Activated CD4-positive, alpha-beta T cell treated with anti-CD3 and anti-CD28 coated beads, Interleukin-2, amount 10 ng/mL, durations not matched to agents 7 days and 5 days (primary cell): ENCODE data around the gene WRAP73. TPM values are rescaled to one million over a fixed set of nuclear protein-coding genes. Genes with fewer than 3 reads are reported as not detected.

Source experiments
- CTCF ChIA-PET: fragments of 350-600 bp; sonication (Branson Sonifier 250); formaldehyde crosslinking; loops from one replicate; lab custom pipeline; 2021; ENCODE audit warnings: antibody characterized with exemption; lab: Charles Lee
- POLR2A ChIA-PET: fragments of 350-600 bp; sonication (Branson Sonifier 250); formaldehyde crosslinking; loops from one replicate; lab custom pipeline; 2021; ENCODE audit warnings: antibody characterized with exemption; lab: Charles Lee
- DNase-seq: peaks from one replicate; pipeline ENCODE4 v3.0.0-alpha.2; 2020
- H3K27ac Mint-ChIP-seq: one replicate; pipeline ENCODE4 v1.8.0; 2021; ENCODE audit warnings: mild to moderate bottlenecking, moderate library complexity, mixed read lengths
- H3K27me3 Mint-ChIP-seq: one replicate; pipeline ENCODE4 v1.8.0; 2021; ENCODE audit warnings: mixed read lengths
- H3K36me3 Mint-ChIP-seq: one replicate; pipeline ENCODE4 v1.8.0; 2021; ENCODE audit warnings: low read depth, mixed read lengths
- H3K4me1 Mint-ChIP-seq: one replicate; pipeline ENCODE4 v1.8.0; 2021; ENCODE audit warnings: mixed read lengths
- H3K4me3 Mint-ChIP-seq: one replicate; pipeline ENCODE4 v1.8.0; 2021; ENCODE audit warnings: mild to moderate bottlenecking, moderate library complexity, mixed read lengths
- H3K9me3 Mint-ChIP-seq: one replicate; pipeline ENCODE4 v1.8.0; 2021; ENCODE audit warnings: mixed read lengths
- total RNA-seq, 2 experiments: library from RNA; stranded (reverse); gene quantifications; one replicate each; pipeline ENCODE4 v1.2.3, GENCODE V29; 2021

Gene WRAP73, protein sequence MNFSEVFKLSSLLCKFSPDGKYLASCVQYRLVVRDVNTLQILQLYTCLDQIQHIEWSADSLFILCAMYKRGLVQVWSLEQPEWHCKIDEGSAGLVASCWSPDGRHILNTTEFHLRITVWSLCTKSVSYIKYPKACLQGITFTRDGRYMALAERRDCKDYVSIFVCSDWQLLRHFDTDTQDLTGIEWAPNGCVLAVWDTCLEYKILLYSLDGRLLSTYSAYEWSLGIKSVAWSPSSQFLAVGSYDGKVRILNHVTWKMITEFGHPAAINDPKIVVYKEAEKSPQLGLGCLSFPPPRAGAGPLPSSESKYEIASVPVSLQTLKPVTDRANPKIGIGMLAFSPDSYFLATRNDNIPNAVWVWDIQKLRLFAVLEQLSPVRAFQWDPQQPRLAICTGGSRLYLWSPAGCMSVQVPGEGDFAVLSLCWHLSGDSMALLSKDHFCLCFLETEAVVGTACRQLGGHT
- 10 to 100 TPM; 32.6 to 34.8 TPM for total RNA-seq

DNA sequence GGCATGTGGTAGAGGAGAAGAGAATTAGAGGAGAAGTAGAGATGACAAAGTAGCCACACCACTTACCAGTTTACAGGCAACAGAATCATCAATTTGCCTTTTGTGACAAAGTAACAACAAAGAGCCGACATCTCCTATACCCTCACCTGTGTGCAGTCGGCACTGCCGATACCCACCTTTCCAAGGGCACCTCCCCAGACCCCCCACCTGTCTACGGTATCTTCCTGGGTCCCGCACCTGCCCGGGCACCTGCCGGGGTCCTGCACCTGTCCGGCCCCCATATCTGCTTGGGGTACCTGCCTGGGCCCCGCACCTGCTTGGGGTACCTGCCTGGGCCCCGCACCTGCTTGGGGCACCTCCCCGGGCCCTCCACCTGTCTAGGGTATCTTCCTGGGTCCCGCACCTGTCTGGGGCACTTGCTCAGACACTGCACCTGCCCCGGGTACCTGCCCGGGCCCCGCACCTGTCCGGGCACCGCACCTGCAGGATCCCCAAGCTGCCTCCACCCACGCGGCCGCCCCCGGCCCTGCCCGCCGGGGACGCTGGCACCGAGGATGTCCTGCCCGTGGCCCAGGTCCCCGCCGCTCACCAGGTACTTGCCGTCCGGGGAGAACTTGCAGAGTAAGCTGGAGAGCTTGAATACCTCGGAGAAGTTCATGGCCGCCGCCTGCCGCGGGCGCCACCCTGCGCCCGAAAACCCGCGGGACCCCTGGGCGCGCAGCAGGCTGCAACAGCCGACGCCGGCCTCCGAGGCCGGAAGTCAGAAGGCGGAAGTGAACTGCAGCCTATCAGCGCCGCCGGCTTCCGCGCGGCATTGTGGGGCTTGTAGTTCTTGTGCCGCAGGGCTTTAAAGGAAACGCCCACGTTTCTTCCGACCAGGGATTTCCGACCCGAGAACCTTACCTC, at the start of gene WRAP73:
Gene WRAP73, minus strand, starts transcription at position 762 of the 906 bp plus-strand sequence. Its CDS starts 104 bp downstream, at position 658.
- H3K36me3 Mint-ChIP-seq, result peaks cover 8% of the 10 kb centered on the region
- peaks cover 22% of the 10 kb centered on the region for H3K4me1 Mint-ChIP-seq
- DNase-seq, result peak; percentile 92
- ChIA-PET CTCF (interaction anchor here (1.0 to 1.2 kb wide), 2 partner anchors 74 to 159 kb away, joined by 4 read pairs; no protein-coding TSS in a partner anchor), POLR2A (no interaction called here)
- peak within 1 kb of the TSS; percentile 80 for H3K4me3 Mint-ChIP-seq
- no peaks in the 10 kb centered on the region for H3K9me3 Mint-ChIP-seq
- H3K27ac Mint-ChIP-seq, result peak within 1 kb of the TSS; percentile 75
- peaks cover 27% of the 10 kb centered on the region for H3K27me3 Mint-ChIP-seq

DNA sequence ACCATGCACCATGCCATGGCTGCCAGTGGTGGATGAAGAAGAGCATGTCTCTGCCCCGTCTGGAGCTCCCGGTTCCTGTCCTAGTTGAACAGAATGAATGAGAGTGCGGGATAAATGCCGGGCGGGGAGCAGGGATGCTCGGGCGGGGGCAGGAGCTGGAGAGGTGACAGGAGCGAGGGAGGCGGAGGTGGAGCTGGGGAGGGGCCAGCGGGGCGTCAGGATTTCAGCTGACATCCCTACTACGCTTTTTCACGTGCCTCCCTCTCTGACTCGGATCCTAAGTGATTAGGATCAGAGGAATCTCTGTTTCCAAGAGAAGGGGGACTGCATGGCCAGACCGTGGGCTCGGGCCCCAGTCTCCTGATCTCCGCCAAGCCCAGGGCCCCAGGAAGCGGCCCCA, 49.7 kb upstream of the WRAP73 start:
- no peak overlapping the region for H3K27ac Mint-ChIP-seq
- no peak overlapping the region for H3K4me3 Mint-ChIP-seq
- POLR2A ChIA-PET, result no interaction called here
- CTCF ChIA-PET, result no interaction called here
- H3K27me3 Mint-ChIP-seq, result no peaks in the 10 kb centered on the region
- H3K36me3 Mint-ChIP-seq, result no peaks in the 10 kb centered on the region
- H3K9me3 Mint-ChIP-seq, result no peaks in the 10 kb centered on the region
- peaks cover 4% of the 10 kb centered on the region for H3K4me1 Mint-ChIP-seq
- DNase-seq, result no peak

DNA sequence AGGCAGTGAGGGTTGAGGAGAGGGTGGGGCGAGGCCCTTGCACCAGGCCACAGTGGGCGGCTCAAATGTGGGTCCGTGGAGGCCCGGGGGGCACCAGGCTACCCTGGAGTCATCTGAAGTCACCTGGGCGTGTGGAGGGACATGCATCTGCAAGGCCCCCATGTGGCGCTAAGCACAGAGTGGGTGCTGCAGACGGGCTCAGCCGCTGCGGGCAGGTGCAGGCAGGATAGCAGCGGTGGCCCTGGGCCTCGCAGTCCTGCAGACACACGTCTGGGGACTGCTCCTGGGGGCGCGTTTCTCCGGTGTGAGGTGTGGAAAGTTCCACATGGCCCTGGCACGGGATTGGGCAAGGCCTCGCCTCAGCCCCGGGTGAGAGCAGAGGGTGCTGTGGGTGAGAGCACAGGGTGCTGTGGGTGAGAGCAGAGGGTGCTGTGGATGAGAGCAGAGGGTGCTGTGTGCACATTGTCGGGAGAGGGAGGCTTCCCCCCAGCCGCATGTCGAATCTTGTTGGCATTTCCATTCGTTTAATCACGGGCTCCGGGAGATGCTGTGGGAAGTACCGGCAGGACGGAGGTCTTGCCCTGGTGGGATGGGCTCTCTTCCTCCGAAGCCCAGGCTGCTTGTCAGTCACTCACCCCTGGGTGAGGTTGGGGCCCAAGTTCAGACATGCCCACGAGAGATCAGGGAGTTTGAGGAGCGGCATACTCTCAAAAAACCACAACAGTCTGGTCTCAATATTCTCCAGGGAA, 48.9 kb upstream of the WRAP73 start:
- H3K36me3 Mint-ChIP-seq, result no peaks in the 10 kb centered on the region
- H3K4me1 Mint-ChIP-seq, result no peaks in the 10 kb centered on the region
- no peak overlapping the region for H3K4me3 Mint-ChIP-seq
- ChIA-PET POLR2A (no interaction called here), CTCF (no interaction called here)
- H3K27me3 Mint-ChIP-seq, result no peaks in the 10 kb centered on the region
- no peak for DNase-seq
- H3K27ac Mint-ChIP-seq, result no peak overlapping the region
- no peaks in the 10 kb centered on the region for H3K9me3 Mint-ChIP-seq

DNA sequence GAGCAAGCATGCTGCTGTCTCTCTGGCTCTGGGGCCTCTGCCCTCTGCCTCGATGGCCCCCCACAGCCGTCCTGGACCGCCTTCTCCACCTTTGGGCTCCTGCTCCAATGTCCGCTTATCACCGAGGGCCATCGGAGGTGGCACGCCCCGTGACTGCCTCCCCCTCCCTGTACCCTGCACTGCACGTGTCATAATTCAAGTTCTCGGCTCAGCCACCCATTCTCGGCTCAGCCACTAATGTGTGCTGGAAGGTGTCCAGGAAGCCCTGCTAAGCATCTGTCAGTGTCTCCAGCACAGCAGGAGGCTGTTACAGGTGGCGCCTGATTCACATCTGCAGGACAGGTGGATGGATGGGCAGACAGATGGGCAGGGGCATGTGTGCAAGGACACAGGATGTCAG, 47.9 kb upstream of the WRAP73 start:
- no peak for DNase-seq
- Mint-ChIP-seq H3K27me3 (no peaks in the 10 kb centered on the region), H3K36me3 (no peaks in the 10 kb centered on the region), H3K27ac (no peak overlapping the region), H3K4me3 (no peak overlapping the region), H3K4me1 (no peaks in the 10 kb centered on the region), H3K9me3 (no peaks in the 10 kb centered on the region)
- CTCF ChIA-PET, result no interaction called here
- POLR2A ChIA-PET, result no interaction called here

DNA sequence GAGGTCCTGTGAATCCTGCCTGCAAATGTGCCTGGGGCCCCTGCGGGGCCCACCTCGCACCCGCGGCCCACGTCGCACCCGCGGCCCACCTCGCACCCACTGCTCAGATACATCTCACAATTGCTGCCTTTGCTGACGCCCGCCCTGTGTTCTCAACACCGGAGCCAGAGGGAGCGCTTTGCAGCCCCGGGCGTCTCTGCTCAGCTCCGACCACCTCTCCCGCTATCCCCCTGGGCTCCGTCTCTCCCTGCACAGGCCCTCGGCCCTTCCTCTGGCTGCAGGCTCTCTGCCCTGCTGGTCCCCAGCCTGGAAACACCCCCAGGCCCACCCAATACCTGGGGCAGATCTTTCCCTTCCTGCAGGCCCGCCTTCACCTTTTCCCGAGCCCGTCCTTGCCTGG, 47.2 kb upstream of the WRAP73 start:
- CTCF ChIA-PET, result no interaction called here
- POLR2A ChIA-PET, result no interaction called here
- no peaks in the 10 kb centered on the region for H3K36me3 Mint-ChIP-seq
- H3K4me3 Mint-ChIP-seq, result no peak overlapping the region
- no peak overlapping the region for H3K27ac Mint-ChIP-seq
- no peak for DNase-seq
- H3K9me3 Mint-ChIP-seq, result no peaks in the 10 kb centered on the region
- H3K4me1 Mint-ChIP-seq, result no peaks in the 10 kb centered on the region
- no peaks in the 10 kb centered on the region for H3K27me3 Mint-ChIP-seq

DNA sequence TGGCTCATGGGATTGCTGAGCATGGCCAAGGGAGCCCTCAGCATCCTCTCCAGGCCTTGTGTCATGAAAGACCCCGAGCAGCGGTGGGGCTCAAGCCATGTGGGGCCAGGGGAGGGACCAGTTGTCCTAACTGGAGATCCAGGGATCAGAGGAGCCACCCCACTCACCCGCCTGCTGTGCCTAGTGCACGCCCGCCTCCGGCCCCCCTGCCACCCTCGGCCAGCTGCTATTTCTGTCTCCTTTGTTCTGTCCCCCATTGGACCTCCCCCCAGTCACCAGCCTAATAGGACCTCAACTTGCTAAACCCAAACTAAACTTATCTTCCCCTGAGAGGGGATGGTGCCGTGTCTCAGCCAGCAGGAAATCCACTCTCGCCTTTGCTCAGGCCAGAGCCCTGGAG, 46.8 kb upstream of the WRAP73 start:
- Mint-ChIP-seq H3K4me1 (no peaks in the 10 kb centered on the region), H3K9me3 (no peaks in the 10 kb centered on the region), H3K4me3 (no peak overlapping the region), H3K27ac (no peak overlapping the region), H3K36me3 (no peaks in the 10 kb centered on the region), H3K27me3 (no peaks in the 10 kb centered on the region)
- CTCF ChIA-PET, result no interaction called here
- DNase-seq, result no peak
- POLR2A ChIA-PET, result no interaction called here

DNA sequence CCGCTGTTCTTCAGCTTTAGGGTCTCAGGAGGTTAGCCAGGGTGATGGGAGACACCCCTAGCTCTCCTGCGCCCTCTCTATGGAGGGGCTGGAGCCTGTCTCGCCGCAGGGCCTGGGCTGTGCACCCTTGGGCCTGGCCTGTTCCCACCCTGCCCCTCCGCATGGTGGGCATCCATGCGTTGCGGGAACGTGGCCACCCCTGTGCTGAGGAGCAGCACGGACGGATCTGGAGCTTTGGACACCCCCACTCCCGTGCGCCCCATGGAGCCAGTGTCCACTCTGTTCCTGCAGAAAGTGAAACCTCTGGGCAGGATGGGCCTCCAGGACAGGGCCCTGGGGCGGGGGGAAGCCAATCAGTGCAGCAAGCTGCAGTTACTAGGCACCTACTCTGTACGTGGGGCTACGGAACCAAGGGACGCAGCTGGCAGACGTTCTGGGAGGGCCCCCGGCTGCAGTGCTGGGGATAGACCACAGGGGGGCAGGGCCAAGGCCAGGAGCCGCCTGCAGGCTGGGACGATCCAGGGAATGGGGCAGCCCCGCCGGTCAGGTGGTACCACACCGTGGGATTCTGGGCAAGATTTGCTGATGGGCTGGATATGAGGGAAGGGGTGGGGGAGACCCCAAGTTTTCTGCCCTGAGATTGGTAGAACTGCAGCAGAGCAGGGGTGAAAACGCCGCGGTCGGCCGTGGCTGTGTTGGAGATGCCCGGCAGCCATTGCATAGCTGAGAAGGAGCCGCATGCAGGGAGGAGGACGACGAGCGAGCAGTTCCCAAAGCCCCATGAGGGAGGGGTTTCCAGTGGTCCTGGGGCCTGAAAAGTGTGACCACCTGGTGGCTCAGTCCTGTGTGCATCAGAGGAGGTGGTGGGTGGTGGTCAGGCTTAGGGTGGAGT, 45.7 kb upstream of the WRAP73 start:
- no peaks in the 10 kb centered on the region for H3K9me3 Mint-ChIP-seq
- H3K36me3 Mint-ChIP-seq, result no peaks in the 10 kb centered on the region
- no peaks in the 10 kb centered on the region for H3K27me3 Mint-ChIP-seq
- peak; percentile 29 for DNase-seq
- peak overlapping the region; percentile 31 for H3K27ac Mint-ChIP-seq
- ChIA-PET CTCF (no interaction called here), POLR2A (no interaction called here)
- H3K4me3 Mint-ChIP-seq, result no peak overlapping the region
- no peaks in the 10 kb centered on the region for H3K4me1 Mint-ChIP-seq

DNA sequence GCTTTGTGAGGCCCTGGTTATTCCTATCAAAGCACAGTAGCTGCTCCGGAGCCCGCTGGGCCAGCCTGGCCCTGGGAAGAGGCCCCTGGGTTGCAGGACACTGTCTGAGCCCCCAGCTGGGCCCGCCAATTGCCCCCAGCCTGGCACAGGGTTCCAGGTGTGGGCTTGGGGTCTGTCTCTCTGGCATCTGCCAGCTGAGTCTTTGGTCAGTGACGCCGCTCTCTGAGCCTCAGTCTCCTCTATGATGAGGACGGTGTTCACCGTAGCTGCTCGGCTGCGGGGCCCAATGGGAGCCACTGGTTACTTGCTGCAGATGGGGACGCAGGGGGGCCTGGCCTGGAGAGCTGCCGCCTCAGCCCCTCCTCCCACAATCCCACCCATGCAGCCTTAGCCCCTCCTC, 43.4 kb upstream of the WRAP73 start:
- Mint-ChIP-seq H3K4me1 (no peaks in the 10 kb centered on the region), H3K27ac (no peak overlapping the region), H3K4me3 (no peak overlapping the region), H3K27me3 (no peaks in the 10 kb centered on the region), H3K36me3 (no peaks in the 10 kb centered on the region), H3K9me3 (no peaks in the 10 kb centered on the region)
- POLR2A ChIA-PET, result no interaction called here
- CTCF ChIA-PET, result no interaction called here
- no peak for DNase-seq

DNA sequence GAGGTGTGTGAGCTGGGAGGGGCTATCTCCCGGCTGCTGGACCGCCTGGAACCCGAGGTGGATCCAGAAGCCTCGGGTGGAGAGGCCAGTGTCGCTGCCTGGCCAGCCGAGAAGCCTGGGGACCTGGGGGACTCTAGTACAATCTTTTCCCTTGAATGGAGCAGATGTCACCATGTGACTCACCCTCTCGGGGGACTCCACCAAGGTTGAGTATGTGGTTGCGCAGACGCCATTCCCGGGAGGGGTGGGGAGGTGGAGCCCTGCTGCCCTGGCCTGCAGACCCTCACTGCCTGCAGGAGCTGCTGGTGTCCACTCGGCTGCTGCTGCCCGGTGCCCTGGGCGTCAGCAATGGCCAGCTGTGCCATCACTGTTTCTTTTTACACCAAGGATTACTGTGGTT, 42.7 kb upstream of the WRAP73 start:
- no peaks in the 10 kb centered on the region for H3K4me1 Mint-ChIP-seq
- no peak overlapping the region for H3K27ac Mint-ChIP-seq
- no peaks in the 10 kb centered on the region for H3K9me3 Mint-ChIP-seq
- H3K36me3 Mint-ChIP-seq, result no peaks in the 10 kb centered on the region
- H3K4me3 Mint-ChIP-seq, result no peak overlapping the region
- no peak for DNase-seq
- no peaks in the 10 kb centered on the region for H3K27me3 Mint-ChIP-seq
- ChIA-PET POLR2A (no interaction called here), CTCF (no interaction called here)

DNA sequence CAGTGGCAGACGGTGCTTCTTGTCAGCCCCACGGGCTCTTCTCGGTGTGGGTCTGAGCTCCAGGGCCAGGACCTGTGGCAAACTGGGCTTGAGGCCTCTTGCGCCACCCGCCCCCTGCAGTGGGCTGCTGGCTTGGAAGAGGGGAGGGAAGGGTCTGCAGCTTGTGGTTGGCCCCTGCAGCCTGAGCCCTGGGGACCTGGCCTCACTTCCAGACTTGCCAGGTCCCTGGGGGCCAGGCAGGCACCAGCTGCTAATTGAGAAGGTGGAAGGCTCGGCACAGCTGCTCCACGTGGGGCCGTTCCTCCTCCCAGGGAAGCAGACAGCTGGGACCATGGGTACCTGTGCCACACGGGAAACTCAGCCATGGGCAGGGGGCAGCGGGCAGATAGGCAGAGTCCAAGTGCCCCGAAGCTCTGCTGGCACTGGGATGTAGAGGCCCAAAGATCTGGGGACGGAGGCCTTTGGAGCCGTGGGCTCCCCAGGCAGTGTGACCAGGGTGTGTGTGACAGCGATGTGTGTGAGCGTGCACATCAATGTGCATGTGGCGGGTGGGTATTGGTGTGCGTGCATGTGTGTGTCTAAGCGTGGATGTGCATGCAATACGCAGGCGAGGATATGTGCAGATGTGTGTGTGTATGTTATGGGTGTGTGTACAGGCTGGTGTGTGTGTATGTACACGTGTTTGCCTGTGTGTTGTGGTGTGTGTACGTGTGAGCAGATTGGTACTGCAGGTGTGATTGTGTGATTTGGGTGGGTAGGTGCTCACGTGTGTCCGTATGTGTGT, 41.7 kb upstream of the WRAP73 start:
- ChIA-PET CTCF (no interaction called here), POLR2A (no interaction called here)
- no peaks in the 10 kb centered on the region for H3K9me3 Mint-ChIP-seq
- H3K4me1 Mint-ChIP-seq, result no peaks in the 10 kb centered on the region
- no peak overlapping the region for H3K4me3 Mint-ChIP-seq
- no peaks in the 10 kb centered on the region for H3K36me3 Mint-ChIP-seq
- DNase-seq, result no peak
- H3K27ac Mint-ChIP-seq, result peak overlapping the region; percentile 7
- H3K27me3 Mint-ChIP-seq, result no peaks in the 10 kb centered on the region

DNA sequence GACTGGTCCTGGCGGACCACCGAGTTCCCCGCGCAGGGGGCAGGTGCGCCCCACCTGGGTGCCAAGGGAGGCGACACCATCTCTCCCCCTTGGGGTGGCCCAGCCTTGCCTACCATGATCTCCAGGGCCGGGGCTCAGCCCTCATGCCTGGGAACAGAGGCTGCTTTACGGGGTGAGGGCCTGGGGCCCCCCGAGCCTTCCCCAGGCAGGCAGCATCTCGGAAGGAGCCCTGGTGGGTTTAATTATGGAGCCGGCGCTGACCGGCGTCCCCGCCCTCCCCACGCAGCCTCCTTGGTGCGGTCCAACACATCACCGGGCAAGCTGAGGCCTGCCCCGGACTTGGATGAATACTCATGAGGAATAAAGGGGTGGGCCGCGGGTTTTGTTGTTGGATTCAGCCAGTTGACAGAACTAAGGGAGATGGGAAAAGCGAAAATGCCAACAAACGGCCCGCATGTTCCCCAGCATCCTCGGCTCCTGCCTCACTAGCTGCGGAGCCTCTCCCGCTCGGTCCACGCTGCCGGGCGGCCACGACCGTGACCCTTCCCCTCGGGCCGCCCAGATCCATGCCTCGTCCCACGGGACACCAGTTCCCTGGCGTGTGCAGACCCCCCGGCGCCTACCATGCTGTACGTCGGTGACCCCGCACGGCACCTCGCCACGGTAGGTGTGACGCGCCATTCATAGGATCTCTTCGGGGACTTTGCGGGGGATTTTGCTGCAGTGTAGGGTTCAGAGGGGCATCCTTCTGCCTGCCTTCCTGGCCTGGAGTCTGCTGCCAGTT, 40.6 kb upstream of the WRAP73 start:
- Mint-ChIP-seq H3K27me3 (no peaks in the 10 kb centered on the region), H3K4me3 (no peak overlapping the region), H3K36me3 (no peaks in the 10 kb centered on the region), H3K4me1 (no peaks in the 10 kb centered on the region), H3K9me3 (no peaks in the 10 kb centered on the region), H3K27ac (no peak overlapping the region)
- CTCF ChIA-PET, result no interaction called here
- POLR2A ChIA-PET, result no interaction called here
- DNase-seq, result no peak
